ENCODE results near the gene DDX53. TPM values are rescaled to one million over a fixed set of nuclear protein-coding genes. Genes with fewer than 3 reads are reported as not detected.

Gene DDX53
- total and polyA plus RNA-seq, 2 donors (not counting 1 experiment from before 2014, with no cell fraction given): not detected

DNA sequence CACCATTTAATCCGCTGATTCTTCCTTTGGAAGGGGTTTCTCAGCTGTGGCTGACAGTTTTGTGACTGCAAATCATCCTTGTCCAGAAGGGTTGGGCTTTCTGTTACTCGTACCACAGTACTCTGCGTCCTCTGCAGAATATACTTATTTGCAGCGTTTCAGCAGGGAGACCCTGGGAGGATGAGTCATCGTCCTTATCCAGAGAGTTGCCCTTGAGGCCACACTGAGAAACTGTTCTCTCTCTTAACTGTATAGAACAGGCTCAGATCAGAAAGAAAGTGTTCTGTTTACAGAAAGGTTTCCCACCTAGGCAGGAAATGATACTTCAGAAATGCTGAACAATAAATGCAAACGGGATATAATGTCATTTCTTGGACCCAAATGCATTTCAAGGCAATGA lies 47.8 kb upstream of the DDX53 start:
- TF ChIP-seq, protein P1, sequence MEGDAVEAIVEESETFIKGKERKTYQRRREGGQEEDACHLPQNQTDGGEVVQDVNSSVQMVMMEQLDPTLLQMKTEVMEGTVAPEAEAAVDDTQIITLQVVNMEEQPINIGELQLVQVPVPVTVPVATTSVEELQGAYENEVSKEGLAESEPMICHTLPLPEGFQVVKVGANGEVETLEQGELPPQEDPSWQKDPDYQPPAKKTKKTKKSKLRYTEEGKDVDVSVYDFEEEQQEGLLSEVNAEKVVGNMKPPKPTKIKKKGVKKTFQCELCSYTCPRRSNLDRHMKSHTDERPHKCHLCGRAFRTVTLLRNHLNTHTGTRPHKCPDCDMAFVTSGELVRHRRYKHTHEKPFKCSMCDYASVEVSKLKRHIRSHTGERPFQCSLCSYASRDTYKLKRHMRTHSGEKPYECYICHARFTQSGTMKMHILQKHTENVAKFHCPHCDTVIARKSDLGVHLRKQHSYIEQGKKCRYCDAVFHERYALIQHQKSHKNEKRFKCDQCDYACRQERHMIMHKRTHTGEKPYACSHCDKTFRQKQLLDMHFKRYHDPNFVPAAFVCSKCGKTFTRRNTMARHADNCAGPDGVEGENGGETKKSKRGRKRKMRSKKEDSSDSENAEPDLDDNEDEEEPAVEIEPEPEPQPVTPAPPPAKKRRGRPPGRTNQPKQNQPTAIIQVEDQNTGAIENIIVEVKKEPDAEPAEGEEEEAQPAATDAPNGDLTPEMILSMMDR (IDR thresholded peaks at IDR 0.05): no peak
- no peak for TF ChIP-seq EZH2 (IDR thresholded peaks at IDR 0.05; ENCODE audit: borderline replicate concordance, insufficient read depth, low read depth, low read length, poor library complexity, severe bottlenecking)

DNA sequence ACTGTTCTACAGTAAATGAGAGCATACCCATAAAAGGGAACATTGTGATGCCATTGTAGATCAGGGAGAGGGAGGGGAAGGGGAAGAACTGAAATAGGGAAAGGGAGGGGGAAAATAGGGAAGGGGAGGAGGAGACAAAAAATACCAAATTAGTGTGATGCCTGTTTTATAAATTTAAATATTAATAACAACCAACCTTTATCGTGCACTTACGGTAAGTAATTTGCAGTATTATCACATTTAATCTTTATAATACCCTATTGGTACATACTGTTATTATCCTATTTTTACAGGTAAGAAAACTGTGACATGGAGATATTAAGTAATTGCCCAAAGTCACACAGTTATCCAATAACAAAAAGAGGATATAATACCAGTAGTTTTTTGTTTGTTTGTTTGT lies 41.5 kb upstream of the DDX53 start:
- ATAC-seq (ENCODE audit: low read depth): no peak
- no peak for TF ChIP-seq EZH2 (IDR thresholded peaks at IDR 0.05; ENCODE audit: borderline replicate concordance, insufficient read depth, low read depth, low read length, poor library complexity, severe bottlenecking)
- TF ChIP-seq, protein P1 (IDR thresholded peaks at IDR 0.05): no peak
- H3K27me3 Mint-ChIP-seq: no peaks in the 10 kb centered on the region

More for the DNA sequence above, 47.8 kb upstream of the DDX53 start:
- Mint-ChIP-seq H3K4me3 (no peak overlapping the region), H3K9me3 (ENCODE audit: insufficient read depth) (no peaks in the 10 kb centered on the region), H3K27me3 (no peaks in the 10 kb centered on the region), H3K27ac (no peak overlapping the region), H3K4me1 (no peaks in the 10 kb centered on the region)
- Histone ChIP-seq H3K4me1 (ENCODE audit: control insufficient read depth in 2 of 2, insufficient read depth in 2 of 2, low read length in 2 of 2) (no peaks in the 10 kb centered on the region), H3K9ac (ENCODE audit: low read length) (no peak overlapping the region), H4K20me1 (ENCODE audit: control insufficient read depth, insufficient read depth, low read length, poor library complexity, severe bottlenecking) (no peaks in the 10 kb centered on the region), H3K36me3 (replicated peaks in 1 of 2; ENCODE audit: control extremely low read depth in 1 of 2, control insufficient read depth in 1 of 2, extremely low read depth in 1 of 2, insufficient read depth in 2 of 2, low read length in 1 of 2) (no peaks in the 10 kb centered on the region), H3K4me3 (ENCODE audit: control extremely low read depth in 1 of 5, extremely low read depth in 1 of 5, insufficient read depth in 1 of 5, low read depth in 2 of 5, low read length in 4 of 5) (no peak overlapping the region), H3K4me2 (replicated peaks; ENCODE audit: low read depth, low read length, poor library complexity, severe bottlenecking) (no peak overlapping the region), H3K9me3 (ENCODE audit: control extremely low read depth in 1 of 3, control insufficient read depth in 2 of 3, insufficient read depth in 1 of 3, low read length in 2 of 3) (no peaks in the 10 kb centered on the region), H3K79me2 (ENCODE audit: control insufficient read depth, insufficient read depth, low read length) (no peaks in the 10 kb centered on the region), H3K27me3 (replicated peaks in 1 of 4; ENCODE audit: control extremely low read depth in 1 of 4, control insufficient read depth in 3 of 4, insufficient read depth in 4 of 4, low read length in 3 of 4) (no peaks in the 10 kb centered on the region), H3K27ac (ENCODE audit: low read length in 2 of 2) (no peak overlapping the region), H2AFZ (ENCODE audit: insufficient read depth, low read depth, low read length, poor library complexity, severe bottlenecking) (no peak overlapping the region)
- ChIA-PET POLR2A (no interaction called here), CTCF (no interaction called here)
- WGBS (ENCODE audit: insufficient coverage): 96% methylated on average over 4 of the region's 6 CpGs
- intact Hi-C loops (cut with micrococcal nuclease): no loop called here
- ATAC-seq (ENCODE audit: low read depth) (no peak), DNase-seq (no peak)

More for the DNA sequence above, 41.5 kb upstream of the DDX53 start:
- Mint-ChIP-seq H3K4me1 (no peaks in the 10 kb centered on the region), H3K9me3 (ENCODE audit: insufficient read depth) (no peaks in the 10 kb centered on the region), H3K4me3 (no peak overlapping the region), H3K27ac (no peak overlapping the region)
- DNase-seq: no peak
- H3K36me3 ChIP-seq (replicated peaks in 1 of 2; ENCODE audit: control extremely low read depth in 1 of 2, control insufficient read depth in 1 of 2, extremely low read depth in 1 of 2, insufficient read depth in 2 of 2, low read length in 1 of 2): no peaks in the 10 kb centered on the region
- no peak overlapping the region for H2AFZ ChIP-seq (ENCODE audit: insufficient read depth, low read depth, low read length, poor library complexity, severe bottlenecking)
- ChIA-PET POLR2A (no interaction called here), CTCF (no interaction called here)
- no peaks in the 10 kb centered on the region for H3K9me3 ChIP-seq (ENCODE audit: control extremely low read depth in 1 of 3, control insufficient read depth in 2 of 3, insufficient read depth in 1 of 3, low read length in 2 of 3)
- intact Hi-C loops (cut with micrococcal nuclease): no loop called here
- H3K4me1 ChIP-seq (ENCODE audit: control insufficient read depth in 2 of 2, insufficient read depth in 2 of 2, low read length in 2 of 2): no peaks in the 10 kb centered on the region
- no peak overlapping the region for H3K27ac ChIP-seq (ENCODE audit: low read length in 2 of 2)
- H3K27me3 ChIP-seq (replicated peaks in 1 of 4; ENCODE audit: control extremely low read depth in 1 of 4, control insufficient read depth in 3 of 4, insufficient read depth in 4 of 4, low read length in 3 of 4): no peaks in the 10 kb centered on the region
- WGBS (ENCODE audit: insufficient coverage): no CpG with 5 or more reads among the region's 2 CpGs
- H3K9ac ChIP-seq (ENCODE audit: low read length): no peak overlapping the region
- H4K20me1 ChIP-seq (ENCODE audit: control insufficient read depth, insufficient read depth, low read length, poor library complexity, severe bottlenecking): no peaks in the 10 kb centered on the region
- H3K4me3 ChIP-seq (ENCODE audit: control extremely low read depth in 1 of 5, extremely low read depth in 1 of 5, insufficient read depth in 1 of 5, low read depth in 2 of 5, low read length in 4 of 5): no peak overlapping the region
- no peak overlapping the region for H3K4me2 ChIP-seq (replicated peaks; ENCODE audit: low read depth, low read length, poor library complexity, severe bottlenecking)
- H3K79me2 ChIP-seq (ENCODE audit: control insufficient read depth, insufficient read depth, low read length): no peaks in the 10 kb centered on the region

All from B cell (primary cell).